HepG2 (cell line): Measurements from ENCODE around the gene CSTPP1. TPM values are rescaled to one million over a fixed set of nuclear protein-coding genes. Genes with fewer than 3 reads are reported as not detected.

ENCODE experiments used
- FIP1L1 ChIP-seq: fragments of 200-400 bp; formaldehyde crosslinking; IDR thresholded peaks from 2 replicates; pipeline ENCODE4 v1.6.1; 2018; ENCODE audit warnings: low read depth, mild to moderate bottlenecking, low read length, moderate library complexity, borderline replicate concordance; ENCODE audit not compliant: insufficient read depth
- HNRNPH1 ChIP-seq: fragments of 200-400 bp; formaldehyde crosslinking; optimal IDR thresholded peaks from 2 replicates; pipeline ENCODE3; 2017; ENCODE audit warnings: mild to moderate bottlenecking, low read depth, low read length
- KDM2A ChIP-seq: sonication (generic); formaldehyde crosslinking; IDR thresholded peaks from 2 replicates; pipeline ENCODE4 v1.4.0; 2020; ENCODE audit warnings: low read depth, missing genetic modification reagents, borderline replicate concordance
- KLF6 ChIP-seq: IDR thresholded peaks from 2 replicates; pipeline ENCODE4 v1.8.0; 2016; ENCODE audit warnings: missing biosample characterization, missing genetic modification reagents
- MEIS2 ChIP-seq: sonication (generic); formaldehyde crosslinking; IDR thresholded peaks from 2 replicates; pipeline ENCODE4 v1.9.0; 2021; ENCODE audit warnings: mild to moderate bottlenecking, missing genetic modification reagents
- MYPOP ChIP-seq: sonication (generic); formaldehyde crosslinking; IDR thresholded peaks from 2 replicates; pipeline ENCODE4 v1.8.1; 2023; ENCODE audit warnings: mild to moderate bottlenecking, moderate library complexity, missing genetic modification reagents
- RBAK ChIP-seq: sonication (generic); formaldehyde crosslinking; IDR thresholded peaks from 2 replicates; pipeline ENCODE4 v1.5.1; 2020; ENCODE audit warnings: mild to moderate bottlenecking, missing genetic modification reagents
- SETDB1 ChIP-seq: sonication (generic); formaldehyde crosslinking; IDR thresholded peaks from 2 replicates; pipeline ENCODE4 v1.5.1; 2020; ENCODE audit warnings: missing genetic modification reagents, mild to moderate bottlenecking, borderline replicate concordance
- SNAPC4 ChIP-seq: sonication (generic); formaldehyde crosslinking; IDR thresholded peaks from 2 replicates; pipeline ENCODE4 v1.4.0; 2020; ENCODE audit warnings: mild to moderate bottlenecking, missing genetic modification reagents
- YEATS4 ChIP-seq: sonication (generic); formaldehyde crosslinking; IDR thresholded peaks from 2 replicates; pipeline ENCODE4 v1.4.0; 2020; ENCODE audit warnings: missing genetic modification reagents, borderline replicate concordance
- ZBTB42 ChIP-seq: sonication (generic); formaldehyde crosslinking; IDR thresholded peaks from 2 replicates; pipeline ENCODE4 v1.5.0; 2020; ENCODE audit warnings: mild to moderate bottlenecking, missing genetic modification reagents
- ZGPAT ChIP-seq: IDR thresholded peaks from 2 replicates; pipeline ENCODE4 v1.6.1; 2016; ENCODE audit warnings: mild to moderate bottlenecking
- ZMYM2 ChIP-seq: sonication (generic); formaldehyde crosslinking; IDR thresholded peaks from 2 replicates; pipeline ENCODE4 v1.8.0; 2022; ENCODE audit warnings: mild to moderate bottlenecking, missing genetic modification reagents
- ZNF260 ChIP-seq: sonication (generic); formaldehyde crosslinking; IDR thresholded peaks from 2 replicates; pipeline ENCODE4 v1.4.0; 2020; ENCODE audit warnings: missing genetic modification reagents, low read depth, mild to moderate bottlenecking, borderline replicate concordance
- ZNF292 ChIP-seq: sonication (generic); formaldehyde crosslinking; IDR thresholded peaks from 2 replicates; pipeline ENCODE4 v1.8.1; 2022; ENCODE audit warnings: mild to moderate bottlenecking, low read depth, missing genetic modification reagents, borderline replicate concordance
- ZNF558 ChIP-seq: sonication (generic); formaldehyde crosslinking; IDR thresholded peaks from 2 replicates; pipeline ENCODE4 v1.9.0; 2022; ENCODE audit warnings: mild to moderate bottlenecking, missing genetic modification reagents, borderline replicate concordance
- ZNF589 ChIP-seq: sonication (generic); formaldehyde crosslinking; conservative IDR thresholded peaks from 2 replicates; pipeline ENCODE4 v1.8.0; 2022; ENCODE audit warnings: mild to moderate bottlenecking, moderate library complexity, missing genetic modification reagents
- ZNF703 ChIP-seq: sonication (generic); formaldehyde crosslinking; IDR thresholded peaks from 2 replicates; pipeline ENCODE4 v1.5.1; 2020; ENCODE audit warnings: missing genetic modification reagents, mild to moderate bottlenecking, moderate library complexity, borderline replicate concordance
- ZNF749 ChIP-seq: sonication (generic); formaldehyde crosslinking; IDR thresholded peaks from 2 replicates; pipeline ENCODE4 v1.8.0; 2022; ENCODE audit warnings: mild to moderate bottlenecking, missing genetic modification reagents, moderate library complexity, borderline replicate concordance
- ZNF782 ChIP-seq: sonication (generic); formaldehyde crosslinking; IDR thresholded peaks from 2 replicates; pipeline ENCODE4 v1.4.0; 2020; ENCODE audit warnings: missing genetic modification reagents, mild to moderate bottlenecking, borderline replicate concordance
- polyA plus RNA-seq, 8 experiments: library from polyadenylated mRNA; depleted of rRNA in 3 of 8; stranded (reverse) in 7 of 8; unstranded in 1 of 8; fragments of >200 nt; fragmentation: Illumina TruSeq in 4 of 8; extraction: Trizol in 4 of 8; gene quantifications; 2 replicates each; pipeline versions ENCODE4 v1.2.1 to v1.2.3, GENCODE V29; 2011 to 2016; ENCODE audit warnings: low read depth in 4 of 8, missing spikeins in 1 of 8, mixed read lengths in 1 of 8; ENCODE audit not compliant: insufficient read depth in 1 of 8
- total RNA-seq, 5 experiments: library from RNA; depleted of rRNA; stranded (reverse); fragments of >200 nt; fragmentation: Illumina TruSeq; extraction: Trizol; gene quantifications; 2 replicates each; pipeline ENCODE4 v1.2.3, GENCODE V29; 2016; ENCODE audit warnings: low read depth in 1 of 5

Gene CSTPP1
- total and polyA plus RNA-seq, 2 of the 13 experiments (the other 11 are each of a cell fraction or from before 2014, with no cell fraction given), result 12.3 to 14.6 TPM

GRCh38 chr11:47186700-47187695 is 250.4 kb downstream of the CSTPP1 start (continued):
- 0 out of 2 replicates have a peak, but pooled peaks have one; percentile 32 for TF ChIP-seq ZNF749 (CRISPR knock-in tag)
- TF ChIP-seq MYPOP (CRISPR knock-in tag), result peak; percentile 98
- TF ChIP-seq ZNF782, result no peak
- no peak for TF ChIP-seq FIP1L1
- TF ChIP-seq ZNF292 (CRISPR knock-in tag), result 0 out of 2 replicates have a peak, but pooled peaks have one; percentile 9
- TF ChIP-seq KLF6, result no peak
- no peak for TF ChIP-seq ZNF703 (CRISPR knock-in tag)
- TF ChIP-seq SNAPC4, result no peak
- TF ChIP-seq ZBTB42 (CRISPR knock-in tag), result 0 out of 2 replicates have a peak, but pooled peaks have one; percentile 10
- no peak for TF ChIP-seq ZNF260 (CRISPR knock-in tag)
- no peak for TF ChIP-seq SETDB1
- TF ChIP-seq KDM2A (CRISPR knock-in tag), result peak; percentile 71; the same call in 1 of the 2 replicates
- TF ChIP-seq MEIS2 (CRISPR knock-in tag), result no peak
- TF ChIP-seq ZMYM2 (CRISPR knock-in tag), result peak; percentile 68; the same call in 1 of the 2 replicates
- no peak for TF ChIP-seq ZNF558 (CRISPR knock-in tag)
- TF ChIP-seq RBAK (CRISPR knock-in tag), result no peak
- TF ChIP-seq ZNF589, result 0 out of 2 replicates have a peak, but pooled peaks have one; percentile 68
- TF ChIP-seq ZGPAT, result 0 out of 2 replicates have a peak, but pooled peaks have one; percentile 15
- no peak for TF ChIP-seq HNRNPH1
- peak; percentile 59; the same call in 1 of the 2 replicates for TF ChIP-seq YEATS4
